Cardiac muscle cell (in vitro differentiated cells and primary cell): ENCODE measurements around the gene ANKRD13B. TPM values are rescaled to one million over a fixed set of nuclear protein-coding genes. Genes with fewer than 3 reads are reported as not detected.

ENCODE experiments used
- DNase-seq, 2 donors: peaks; one replicate each; pipeline versions ENCODE4 v3.0.0 to v3.0.0-alpha.2; 2010 to 2017; ENCODE audit warnings: low read depth in 1 of 2, low spot score in 1 of 2
- H3K27ac ChIP-seq: fragments of 200-600 bp; sonication (generic); 2 replicates; pipeline ENCODE4 v1.5.1; 2016
- H3K27me3 ChIP-seq: fragments of 200-600 bp; sonication (generic); 2 replicates; pipeline ENCODE4 v1.6.0; 2016; ENCODE audit warnings: control low read depth
- H3K36me3 ChIP-seq: fragments of 200-600 bp; sonication (generic); 2 replicates; pipeline ENCODE4 v1.5.1; 2016; ENCODE audit warnings: control low read depth
- H3K4me1 ChIP-seq: fragments of 200-600 bp; sonication (generic); 2 replicates; pipeline ENCODE4 v1.8.1; 2017; ENCODE audit warnings: low read depth, mild to moderate bottlenecking, mixed run types
- H3K4me3 ChIP-seq: fragments of 200-600 bp; sonication (generic); 2 replicates; pipeline ENCODE4 v1.5.1; 2016; ENCODE audit warnings: mild to moderate bottlenecking
- H3K9me3 ChIP-seq: fragments of 200-600 bp; sonication (generic); 2 replicates; pipeline ENCODE4 v1.5.1; 2017; ENCODE audit warnings: low read depth, mild to moderate bottlenecking, control low read depth
- CTCF ChIP-seq: IDR thresholded peaks from 2 replicates; pipeline ENCODE4 v1.5.1; 2012; ENCODE audit warnings: low read depth, mild to moderate bottlenecking, low read length
- polyA plus RNA-seq: library from polyadenylated mRNA; unstranded; fragments of >200 nt; fragmentation: Nextera tagmentation; extraction: Ambion mirVana; gene quantifications from 2 replicates; pipeline ENCODE4 v1.2.1, GENCODE V29; 2016
- total RNA-seq: library from RNA; depleted of rRNA; stranded (reverse); fragments of >200 nt; gene quantifications from 2 replicates; pipeline ENCODE4 v1.2.3, GENCODE V29; 2016

Gene ANKRD13B
- total and polyA plus RNA-seq, 2 experiments from 2014 or later = 7.4 to 12.7 TPM

DNA sequence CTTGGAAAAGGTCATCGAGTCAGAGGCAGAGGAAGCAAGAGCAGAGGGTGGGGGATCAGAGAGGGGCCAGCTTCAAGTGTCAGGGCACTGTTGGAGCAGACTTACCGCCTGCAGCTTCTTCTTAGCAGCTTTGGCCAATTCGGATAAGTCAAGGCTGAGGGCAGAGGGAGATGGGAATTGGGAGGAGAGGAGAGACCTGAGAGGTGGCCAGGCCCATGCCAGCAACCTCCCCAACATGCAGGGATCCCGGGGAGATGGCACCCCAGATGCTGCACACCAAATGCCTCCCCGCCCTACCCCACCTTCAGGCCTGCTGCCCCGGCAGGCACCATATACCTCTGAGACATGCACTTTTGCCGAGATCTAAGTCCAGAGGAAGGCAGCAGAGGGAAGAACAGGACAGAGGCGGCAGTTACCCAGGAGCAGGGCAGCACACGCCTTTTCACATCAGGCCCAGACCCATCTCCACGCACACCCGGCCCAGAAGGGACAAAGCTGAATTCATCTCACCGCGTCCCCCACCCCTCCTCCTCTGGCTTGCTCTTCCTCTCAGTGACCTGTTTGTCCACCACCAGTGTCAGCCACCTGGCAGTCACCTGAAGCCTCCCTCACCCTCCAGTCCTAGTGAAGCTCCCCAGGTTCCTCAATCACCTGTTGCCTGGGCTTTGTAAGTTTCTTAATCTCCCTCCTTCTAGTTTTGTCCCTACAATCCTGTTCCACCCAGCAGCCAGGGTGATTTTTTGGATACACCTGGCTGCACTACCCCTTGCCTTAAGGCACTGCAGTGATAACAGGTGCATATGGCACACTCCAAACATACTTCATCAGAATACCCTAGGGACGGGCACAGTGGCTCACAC, 14.1 kb upstream of the ANKRD13B start:
- no peaks in the 10 kb centered on the region for H3K27me3 ChIP-seq
- H3K4me3 ChIP-seq = no peak overlapping the region
- no peaks in the 10 kb centered on the region for H3K4me1 ChIP-seq
- no peak for TF ChIP-seq CTCF
- no peak for DNase-seq
- no peaks in the 10 kb centered on the region for H3K9me3 ChIP-seq
- H3K36me3 ChIP-seq = peaks cover 6% of the 10 kb centered on the region
- H3K27ac ChIP-seq = no peak overlapping the region

GRCh38 chr17:29579866-29580771, 12.8 kb upstream of the ANKRD13B start:
- Histone ChIP-seq H3K27ac (no peak overlapping the region), H3K4me3 (no peak overlapping the region), H3K9me3 (no peaks in the 10 kb centered on the region), H3K27me3 (no peaks in the 10 kb centered on the region), H3K36me3 (peaks cover 6% of the 10 kb centered on the region), H3K4me1 (peaks cover 4% of the 10 kb centered on the region)
- peak; percentile 83 for TF ChIP-seq CTCF
- peak; percentile 78 to 82 for DNase-seq

- DNase-seq = no peak
- H3K27ac ChIP-seq = no peak overlapping the region
- H3K9me3 ChIP-seq = no peaks in the 10 kb centered on the region
- no peak for TF ChIP-seq CTCF
- no peaks in the 10 kb centered on the region for H3K36me3 ChIP-seq
- H3K27me3 ChIP-seq = no peaks in the 10 kb centered on the region
- H3K4me1 ChIP-seq = peaks cover 4% of the 10 kb centered on the region
- no peak overlapping the region for H3K4me3 ChIP-seq
Observed at GRCh38 chr17:29581583-29582253, 11.2 kb upstream of the ANKRD13B start.

GRCh38 chr17:29582254-29582765, 10.6 kb upstream of the ANKRD13B start:
- Histone ChIP-seq H3K4me1 (peaks cover 4% of the 10 kb centered on the region), H3K27ac (no peak overlapping the region), H3K27me3 (no peaks in the 10 kb centered on the region), H3K9me3 (no peaks in the 10 kb centered on the region), H3K36me3 (no peaks in the 10 kb centered on the region), H3K4me3 (no peak overlapping the region)
- TF ChIP-seq CTCF = no peak
- DNase-seq = no peak

- Histone ChIP-seq H3K4me3 (no peak overlapping the region), H3K9me3 (no peaks in the 10 kb centered on the region), H3K27ac (no peak overlapping the region), H3K27me3 (no peaks in the 10 kb centered on the region), H3K36me3 (no peaks in the 10 kb centered on the region), H3K4me1 (peaks cover 4% of the 10 kb centered on the region)
- DNase-seq = no peak
- no peak for TF ChIP-seq CTCF
Observed at GRCh38 chr17:29582772-29583171, 10.2 kb upstream of the ANKRD13B start.
